HepG2 (cell line): ENCODE data around the gene NET1. TPM values are rescaled to one million over a fixed set of nuclear protein-coding genes. Genes with fewer than 3 reads are reported as not detected.

ENCODE experiments used
- ATAC-seq: fragments of 200-7000 bp; cut with Tn5 transposase; 3 replicates; pipeline ENCODE4 v1.9.1; 2020; ENCODE audit warnings: mild to moderate bottlenecking, moderate library complexity
- BruUV-seq: library from RNA; stranded (reverse); fragments of 400-500 nt; replicated peaks from 2 replicates; lab custom pipeline; 2021; lab: Mats Ljungman, UMichigan
- CTCF ChIA-PET: fragments of 300-600 bp; formaldehyde crosslinking; extraction: SDS; loops from one replicate; lab custom pipeline; 2021; ENCODE audit warnings: low total read pairs, inconsistent platforms, low intra/inter-chr PET ratio; lab: Yijun Ruan, JAX
- POLR2A ChIA-PET: fragments of 350-600 bp; sonication (Branson Sonifier 250); formaldehyde crosslinking; loops from one replicate; lab custom pipeline; 2020; ENCODE audit warnings: antibody characterized with exemption, inconsistent platforms; lab: Yijun Ruan, JAX
- DNase-seq: peaks from one replicate; pipeline ENCODE4 v3.0.0-alpha.2; 2015; ENCODE audit warnings: low spot score
- FAIRE-seq: peaks from 3 replicates; lab custom pipeline; 2011; peaks lifted over from hg19 to GRCh38; lab: Jason Lieb, UNC
- H2AFZ ChIP-seq: one replicate; pipeline ENCODE4 v1.6.1; 2011; ENCODE audit warnings: low read length, inconsistent platforms
- H3K27ac ChIP-seq: fragments of 300-600 bp; 3 replicates; pipeline ENCODE4 v1.8.0; 2011; ENCODE audit warnings: mixed run types, mild to moderate bottlenecking, mixed read lengths, low read length, inconsistent platforms; ENCODE audit not compliant: insufficient read depth; ENCODE audit errors: extremely low read length
- H3K27me3 ChIP-seq, 2 experiments: fragments of 200-600 bp in 1 of 2; 2 replicates in 1 of 2; 3 replicates in 1 of 2; pipeline versions ENCODE4 v1.6.0 to v1.8.0; 2011; ENCODE audit warnings: low read length in 2 of 2, mild to moderate bottlenecking in 2 of 2, moderate library complexity in 2 of 2, inconsistent platforms in 1 of 2; ENCODE audit not compliant: insufficient read depth in 2 of 2, control insufficient read depth in 1 of 2
- H3K36me3 ChIP-seq, 2 experiments: fragments of 200-600 bp in 1 of 2; replicated peaks in 1 of 2; 2 replicates in 1 of 2; 3 replicates in 1 of 2; pipeline versions ENCODE4 v1.5.1 to v1.8.0; 2011; ENCODE audit warnings: low read length in 2 of 2, inconsistent platforms in 1 of 2; ENCODE audit not compliant: insufficient read depth in 2 of 2, control insufficient read depth in 1 of 2
- H3K4me1 ChIP-seq: 2 replicates; pipeline ENCODE4 v1.5.1; 2012; ENCODE audit warnings: low read length, inconsistent platforms; ENCODE audit not compliant: insufficient read depth
- H3K4me2 ChIP-seq: 2 replicates; pipeline ENCODE4 v1.6.0; 2011; ENCODE audit warnings: low read depth, low read length, inconsistent platforms
- H3K4me3 ChIP-seq, 3 experiments: fragments of 200-600 bp in 1 of 3; sonication (generic), shearing (Covaris generic) in 1 of 3; replicated peaks in 1 of 3; 2 replicates each; pipeline ENCODE4 v1.5.1; 2011 to 2016; ENCODE audit warnings: low read length in 3 of 3, inconsistent platforms in 2 of 3, low read depth in 2 of 3, mild to moderate bottlenecking in 2 of 3, control low read depth in 1 of 3, mixed read lengths in 1 of 3; ENCODE audit not compliant: insufficient read depth in 1 of 3
- H3K79me2 ChIP-seq: one replicate; pipeline ENCODE4 v1.6.1; 2011; ENCODE audit warnings: low read length, inconsistent platforms; ENCODE audit not compliant: insufficient read depth
- H3K9ac ChIP-seq: 2 replicates; pipeline ENCODE4 v1.6.0; 2011; ENCODE audit warnings: mild to moderate bottlenecking, low read depth, low read length, inconsistent platforms; ENCODE audit not compliant: insufficient read depth
- H3K9me3 ChIP-seq: 2 replicates; pipeline ENCODE4 v1.5.1; 2012; ENCODE audit warnings: mild to moderate bottlenecking, low read length
- H4K20me1 ChIP-seq: 2 replicates; pipeline ENCODE4 v1.6.0; 2011; ENCODE audit warnings: inconsistent platforms, mild to moderate bottlenecking, low read length, moderate library complexity; ENCODE audit not compliant: insufficient read depth
- PBX3 ChIP-seq: sonication (generic); formaldehyde crosslinking; IDR thresholded peaks from 2 replicates; pipeline ENCODE4 v1.8.1; 2023; ENCODE audit warnings: missing genetic modification reagents, inconsistent platforms, borderline replicate concordance
- RBM22 ChIP-seq: fragments of 200-400 bp; formaldehyde crosslinking; optimal IDR thresholded peaks from 2 replicates; pipeline ENCODE3; 2017; ENCODE audit warnings: mild to moderate bottlenecking, low read length, moderate library complexity
- ZNF101 ChIP-seq: sonication (generic); formaldehyde crosslinking; IDR thresholded peaks from 2 replicates; pipeline ENCODE4 v1.4.0; 2020; ENCODE audit warnings: mild to moderate bottlenecking, low read depth, missing genetic modification reagents, borderline replicate concordance
- ZNF629 ChIP-seq: sonication (generic); formaldehyde crosslinking; conservative IDR thresholded peaks from 2 replicates; pipeline ENCODE4 v1.5.0; 2020; ENCODE audit warnings: missing genetic modification reagents
- ZNF772 ChIP-seq: sonication (generic); formaldehyde crosslinking; IDR thresholded peaks from 2 replicates; pipeline ENCODE4 v1.5.0; 2020; ENCODE audit warnings: mild to moderate bottlenecking, missing genetic modification reagents
- WGBS: methylation state at CpG from one replicate; pipeline ENCODE4 v1.1.6; 2017; ENCODE audit warnings: low lambda C conversion rate; 5-methylcytosine and 5-hydroxymethylcytosine counted together
- in situ Hi-C: cut with HindIII; loops from 2 replicates; pipeline ENCODE4 v1.10.0; 2017; ENCODE audit warnings: low pct_unique_long_range_greater_than_20kb; ENCODE audit not compliant: extremely low pct_ligation_motif_present
- intact Hi-C: fragments of 100-400 bp; cut with micrococcal nuclease; formaldehyde crosslinking; loops from one replicate; pipeline ENCODE4 v1.10.0; 2022; ENCODE audit not compliant: unreplicated experiment
- polyA plus RNA-seq, 8 experiments: library from polyadenylated mRNA; depleted of rRNA in 3 of 8; stranded (reverse) in 7 of 8; unstranded in 1 of 8; fragments of >200 nt; fragmentation: Illumina TruSeq in 4 of 8; extraction: Trizol in 4 of 8; gene quantifications; 2 replicates each; pipeline versions ENCODE4 v1.2.1 to v1.2.3, GENCODE V29; 2011 to 2016; ENCODE audit warnings: low read depth in 4 of 8, missing spikeins in 1 of 8, mixed read lengths in 1 of 8; ENCODE audit not compliant: insufficient read depth in 1 of 8
- total RNA-seq, 5 experiments: library from RNA; depleted of rRNA; stranded (reverse); fragments of >200 nt; fragmentation: Illumina TruSeq; extraction: Trizol; gene quantifications; 2 replicates each; pipeline ENCODE4 v1.2.3, GENCODE V29; 2016; ENCODE audit warnings: low read depth in 1 of 5

NET1 gene
- total and polyA plus RNA-seq, 2 of the 13 experiments (the other 11 are each of a cell fraction or from before 2014, with no cell fraction given): 48.1 to 65.8 TPM

GRCh38 chr10:5450605-5451384 is 38.4 kb downstream of the NET1 start:
- 92% methylated on average over 4 of the region's 4 CpGs for WGBS
- ATAC-seq (no peak), DNase-seq (no peak), FAIRE-seq (no peak)
- no peak for TF ChIP-seq ZNF101 (CRISPR knock-in tag)
- TF ChIP-seq ZNF629: peak; percentile 69
- Histone ChIP-seq H3K9me3 (no peaks in the 10 kb centered on the region), H3K4me1 (peaks cover 18% of the 10 kb centered on the region), H3K27ac (no peak overlapping the region), H3K4me2 (peak overlapping the region; percentile 56; the same call in 1 of the 2 replicates), H3K79me2 (peaks cover 56% of the 10 kb centered on the region), H2AFZ (no peak overlapping the region), H3K9ac (0 out of 2 replicates have a peak overlapping the region, but pooled peaks have one; percentile 5), H3K36me3 (peaks cover 15 to 37% of the 10 kb centered on the region in 2 experiments), H3K4me3 (no peak overlapping the region; a peak in 1 of 6 replicates), H4K20me1 (peaks cover 11% of the 10 kb centered on the region), H3K27me3 (no peaks in the 10 kb centered on the region; a peak in 1 of 5 replicates)
- in situ Hi-C loops: no loop called here
- intact Hi-C loops: no loop called here
- BruUV-seq: no TSS peak
- CTCF ChIA-PET: no interaction called here
- POLR2A ChIA-PET: no interaction called here

- Histone ChIP-seq H3K4me2 (no peak overlapping the region), H3K9me3 (no peaks in the 10 kb centered on the region), H3K4me1 (peaks cover 13% of the 10 kb centered on the region), H3K27me3 (no peaks in the 10 kb centered on the region), H2AFZ (no peak overlapping the region), H3K27ac (no peak overlapping the region), H4K20me1 (peaks cover 11% of the 10 kb centered on the region), H3K36me3 (peaks cover 22 to 64% of the 10 kb centered on the region in 2 experiments), H3K4me3 (no peak overlapping the region), H3K79me2 (peaks cover 32% of the 10 kb centered on the region), H3K9ac (no peak overlapping the region)
- intact Hi-C loops: no loop called here
- BruUV-seq: no TSS peak
- FAIRE-seq (no peak), DNase-seq (no peak), ATAC-seq (no peak)
- POLR2A ChIA-PET: no interaction called here
- TF ChIP-seq ZNF772 (CRISPR knock-in tag) (no peak), PBX3 (CRISPR knock-in tag) (no peak), RBM22 (peak; percentile 62)
- CTCF ChIA-PET: no interaction called here
- 97% methylated on average over 13 of the region's 13 CpGs for WGBS
- in situ Hi-C loops: no loop called here
Measured at GRCh38 chr10:5453749-5454489, 41.6 kb downstream of the NET1 start.
